NCI-H2196 (cell line): Measurements from ENCODE around the gene KRTAP8-1.

Experiments
- DNase-seq: peaks from one replicate; lab custom pipeline; 2025; ENCODE audit not compliant: unreplicated experiment; lab: John Stamatoyannopoulos, UW

KRTAP8-1 gene, protein sequence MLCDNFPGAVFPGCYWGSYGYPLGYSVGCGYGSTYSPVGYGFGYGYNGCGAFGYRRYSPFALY

DNA sequence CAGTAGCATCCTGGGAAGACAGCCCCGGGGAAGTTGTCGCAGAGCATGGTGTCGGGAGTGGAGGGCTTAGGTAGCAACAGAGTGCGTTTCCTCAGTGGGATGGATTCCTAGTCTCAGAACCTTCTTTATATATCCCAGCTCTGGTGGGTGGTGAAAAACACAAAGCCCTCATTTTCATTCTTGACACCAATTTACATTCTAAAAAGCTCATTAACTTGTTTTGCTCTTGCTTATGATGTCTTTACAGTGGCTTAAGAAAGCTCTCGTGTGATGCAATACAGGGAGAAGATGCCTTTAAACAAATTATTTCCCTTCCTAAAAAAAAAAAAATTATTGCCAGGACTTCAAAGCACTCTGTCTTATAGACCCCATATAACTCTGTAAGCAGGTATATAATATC is at the start of gene KRTAP8-1:
KRTAP8-1 (minus strand) TSS at position 101 of the 400 bp plus-strand sequence; CDS start at position 47, 54 bp downstream.
- DNase-seq: no peak

GRCh38 chr21:30847627-30848500 is 34.8 kb upstream of the KRTAP8-1 start:
- no peak for DNase-seq

DNA sequence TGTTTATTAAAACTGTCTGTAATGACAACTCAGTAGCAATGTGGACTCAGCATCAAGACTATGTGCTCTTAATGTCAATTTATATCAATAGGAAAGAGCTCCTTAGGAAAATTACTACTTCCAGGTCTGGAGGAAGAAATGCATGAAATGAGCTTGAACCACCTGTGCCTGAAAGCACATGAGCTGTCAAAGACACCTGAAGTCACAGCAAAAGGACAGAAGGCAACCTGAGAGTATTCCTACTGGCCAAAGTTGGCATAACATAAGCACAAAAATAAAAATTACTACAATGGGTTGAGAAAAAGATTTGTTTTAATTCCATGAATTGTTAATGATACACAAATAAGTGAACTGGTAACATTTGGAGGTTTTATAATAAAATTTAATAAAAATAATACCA is 29.9 kb upstream of the KRTAP8-1 start:
- DNase-seq: no peak

DNA sequence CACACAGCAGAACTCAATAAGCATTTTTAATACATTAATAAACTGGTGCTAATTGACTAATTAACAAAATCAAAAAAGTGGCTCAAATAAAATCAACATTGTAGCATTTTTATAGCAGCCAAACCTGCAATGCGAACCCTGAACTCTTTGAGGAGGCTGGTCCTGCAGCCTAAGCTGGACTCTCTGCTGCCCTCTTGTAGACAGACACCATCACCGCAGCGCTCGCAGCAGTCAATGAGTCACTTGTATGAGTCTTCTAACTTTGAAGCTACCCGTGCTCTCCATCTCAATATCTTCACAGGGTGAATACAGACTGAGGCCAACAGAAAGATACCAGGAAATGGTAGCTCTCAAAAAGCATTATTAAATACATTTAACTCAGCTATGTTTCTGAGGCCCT is 26.2 kb upstream of the KRTAP8-1 start:
- no peak for DNase-seq

DNA sequence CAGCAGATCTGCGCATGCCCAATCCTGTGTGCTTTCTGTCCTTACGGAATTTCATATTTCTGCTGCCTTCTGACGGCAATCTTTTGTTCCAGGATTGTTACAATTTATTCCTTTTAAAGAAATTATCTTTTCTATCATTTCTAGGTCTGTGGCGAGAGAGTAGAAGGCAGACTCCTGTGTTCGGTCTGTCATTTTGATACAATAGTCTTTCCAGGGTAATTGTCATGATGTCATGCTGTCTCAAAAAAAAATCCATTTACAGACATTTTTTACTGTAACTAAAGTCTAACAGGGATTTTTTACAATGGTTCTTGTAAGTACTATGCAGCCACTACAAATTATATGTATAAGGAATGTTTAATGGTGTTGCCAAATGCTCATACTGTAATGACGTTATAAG is 25.5 kb upstream of the KRTAP8-1 start:
- DNase-seq: no peak

GRCh38 chr21:30831194-30831765 is 18.2 kb upstream of the KRTAP8-1 start:
- no peak for DNase-seq

GRCh38 chr21:30829659-30830058 is 16.6 kb upstream of the KRTAP8-1 start, which contains the start of gene KRTAP7-1:
TSS of gene KRTAP7-1 (minus strand) at chr21:30829759. CDS start at chr21:30829698, 61 bp downstream.
- no peak for DNase-seq

GRCh38 chr21:30818837-30819610 is 6.0 kb upstream of the KRTAP8-1 start:
- no peak for DNase-seq

DNA sequence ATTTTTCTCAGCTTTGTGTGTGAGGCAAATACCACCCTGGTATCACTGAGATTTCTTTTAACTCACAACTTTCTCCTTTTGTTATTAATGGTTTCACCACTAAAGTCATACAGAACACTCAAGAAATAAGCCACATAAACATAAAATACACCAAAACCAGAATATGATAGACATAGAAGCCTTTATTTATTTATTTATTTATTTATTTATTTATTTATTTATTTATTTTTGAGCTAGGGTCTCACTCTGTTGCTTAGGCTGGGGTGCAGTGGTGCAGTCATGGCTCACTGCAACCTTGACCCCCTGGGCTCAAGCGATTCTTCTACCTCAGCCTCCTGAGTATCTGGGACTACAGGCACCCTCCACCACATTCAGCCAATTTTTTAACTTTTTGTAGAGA is 12.5 kb downstream of the KRTAP8-1 start:
- no peak for DNase-seq

- DNase-seq: no peak
Observed at GRCh38 chr21:30793581-30794314, 19.3 kb downstream of the KRTAP8-1 start.

GRCh38 chr21:30779249-30779648 is 33.8 kb downstream of the KRTAP8-1 start:
- DNase-seq: no peak

DNA sequence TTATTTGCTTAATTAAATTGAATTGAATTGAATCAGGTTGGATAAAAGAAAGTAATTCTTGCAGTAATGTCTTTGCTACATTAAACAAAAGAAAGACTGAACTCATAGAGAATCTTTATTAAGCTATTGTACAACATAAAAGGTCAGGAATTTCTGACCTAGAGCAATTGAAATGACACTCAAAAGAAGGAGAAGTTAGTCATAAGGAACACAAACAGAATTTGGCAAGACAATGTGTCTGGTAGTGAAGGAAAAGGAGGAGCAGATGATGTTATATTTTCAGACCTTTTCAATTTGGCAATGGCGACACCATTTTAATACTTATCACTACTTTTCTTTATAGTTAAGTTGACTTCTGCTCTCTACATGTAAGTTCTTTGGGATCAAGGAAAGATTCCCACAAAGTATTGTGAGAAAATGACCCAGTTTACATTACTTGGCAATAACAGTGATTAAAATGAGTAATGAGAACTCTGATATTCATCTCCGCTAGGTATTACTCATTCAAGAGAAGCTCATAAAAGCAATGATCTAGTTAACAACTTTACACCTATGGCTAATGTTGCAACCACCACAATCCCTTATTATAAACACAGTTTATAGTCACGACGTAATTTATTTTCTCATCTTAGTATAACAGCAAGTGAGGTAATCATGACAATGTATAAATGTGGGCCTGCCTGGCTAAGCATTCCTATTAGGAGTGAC is 43.2 kb downstream of the KRTAP8-1 start:
- DNase-seq: no peak
